Right cardiac atrium (tissue), 5 donors: ENCODE measurements around the gene ADAMTSL3. TPM values are rescaled to one million over a fixed set of nuclear protein-coding genes. Genes with fewer than 3 reads are reported as not detected.

ENCODE experiments used
- ATAC-seq, 2 donors: fragments of 200-7000 bp; cut with Tn5 transposase; one replicate each; pipeline versions ENCODE4 v1.8.0 to v1.9.1; 2020; ENCODE audit warnings: moderate library complexity in 2 of 2, mild to moderate bottlenecking in 1 of 2
- DNase-seq, 3 donors: peaks; one replicate each; pipeline ENCODE4 v3.0.0-alpha.2; 2020
- H3K27ac ChIP-seq: one replicate; pipeline ENCODE4 v1.5.1; 2013; ENCODE audit warnings: mild to moderate bottlenecking, low read length, control low read depth, moderate library complexity
- H3K27me3 ChIP-seq: one replicate; pipeline ENCODE4 v1.6.1; 2013; ENCODE audit not compliant: control insufficient read depth, insufficient read depth
- H3K4me1 ChIP-seq: one replicate; pipeline ENCODE4 v1.6.1; 2013; ENCODE audit warnings: low read length; ENCODE audit not compliant: control insufficient read depth, insufficient read depth
- H3K4me3 ChIP-seq: one replicate; pipeline ENCODE4 v1.5.1; 2013; ENCODE audit warnings: low read length, control low read depth
- H3K9me3 ChIP-seq: one replicate; pipeline ENCODE4 v1.6.1; 2013; ENCODE audit warnings: low read length; ENCODE audit not compliant: control insufficient read depth
- WGBS: extraction: QIAGEN DNeasy Blood & Tissue Kit; methylation state at CpG from one replicate; pipeline ENCODE4 v1.1.7; 2013; 5-methylcytosine and 5-hydroxymethylcytosine counted together
- intact Hi-C, 4 donors: fragments of 100-400 bp; cut with DNase I; formaldehyde crosslinking; loops; one replicate each; pipeline versions ENCODE4 v1.11.0 to v1.14.0; 2022 to 2023
- polyA plus RNA-seq: library from polyadenylated mRNA; stranded (reverse); fragments of 200-250 nt; gene quantifications from one replicate; pipeline ENCODE4 v1.2.3, GENCODE V29; 2013
- total RNA-seq, 4 donors: library from RNA; stranded (reverse); fragmentation: NEBNext Ultra II Directional; extraction: Animal tissue kit (Norgen Biotek cat#: 25700); gene quantifications; one replicate each; pipeline ENCODE4 v1.2.1, GENCODE V29; 2021
- donor health status: healthy with polysubstance abuse.
- donor health status: DM: no; HTN: yes; CAD: no.
- donor health status: DM: no; HTN: no; CAD: no.
- donor health status: DM: no; HTN: yes; CAD: no; lungs with severe emphysema.
- donor health status: DM: yes; HTN: yes; CAD: no.

The ADAMTSL3 gene
- total and polyA plus RNA-seq, 5 donors, result 4.7 to 50.2 (median 46.9) TPM

GRCh38 chr15:83904107-83905040 lies 250.5 kb downstream of the ADAMTSL3 start:
- intact Hi-C loops, result no loop called here
- H3K27me3 ChIP-seq, result no peaks in the 10 kb centered on the region
- peak; percentile 43 to 64 for ATAC-seq
- 44% methylated on average over 11 of the region's 11 CpGs for WGBS
- peak overlapping the region; percentile 8 for H3K27ac ChIP-seq
- H3K9me3 ChIP-seq, result no peaks in the 10 kb centered on the region
- H3K4me3 ChIP-seq, result no peak overlapping the region
- no peak for DNase-seq
- peaks cover 2% of the 10 kb centered on the region for H3K4me1 ChIP-seq

GRCh38 chr15:83905556-83906273 lies 251.8 kb downstream of the ADAMTSL3 start:
- Histone ChIP-seq H3K9me3 (no peaks in the 10 kb centered on the region), H3K4me1 (peaks cover 2% of the 10 kb centered on the region), H3K27ac (no peak overlapping the region), H3K4me3 (no peak overlapping the region), H3K27me3 (no peaks in the 10 kb centered on the region)
- ATAC-seq (no peak), DNase-seq (no peak)
- 71% methylated on average over 5 of the region's 5 CpGs for WGBS
- intact Hi-C loops, result no loop called here

GRCh38 chr15:83911345-83911744 lies 257.4 kb downstream of the ADAMTSL3 start:
- no peak for DNase-seq
- H3K27ac ChIP-seq, result no peak overlapping the region
- ATAC-seq, result no peak
- intact Hi-C loops, result no loop called here
- no peaks in the 10 kb centered on the region for H3K9me3 ChIP-seq
- no peaks in the 10 kb centered on the region for H3K4me1 ChIP-seq
- H3K27me3 ChIP-seq, result no peaks in the 10 kb centered on the region
- no peak overlapping the region for H3K4me3 ChIP-seq
- 71% methylated on average over 3 of the region's 3 CpGs for WGBS

GRCh38 chr15:83912343-83912742 lies 258.4 kb downstream of the ADAMTSL3 start:
- no peak for DNase-seq
- no peaks in the 10 kb centered on the region for H3K4me1 ChIP-seq
- WGBS, result 75% methylated on average over 2 of the region's 2 CpGs
- no peaks in the 10 kb centered on the region for H3K9me3 ChIP-seq
- intact Hi-C loops, result no loop called here
- no peak overlapping the region for H3K4me3 ChIP-seq
- no peak for ATAC-seq
- H3K27ac ChIP-seq, result no peak overlapping the region
- no peaks in the 10 kb centered on the region for H3K27me3 ChIP-seq

- no peak overlapping the region for H3K4me3 ChIP-seq
- H3K4me1 ChIP-seq, result no peaks in the 10 kb centered on the region
- no peaks in the 10 kb centered on the region for H3K27me3 ChIP-seq
- DNase-seq (no peak), ATAC-seq (no peak)
- H3K27ac ChIP-seq, result no peak overlapping the region
- WGBS, result 92% methylated on average over 14 of the region's 14 CpGs
- H3K9me3 ChIP-seq, result no peaks in the 10 kb centered on the region
- intact Hi-C loops, result no loop called here
Measured at GRCh38 chr15:83913034-83913632, 259.2 kb downstream of the ADAMTSL3 start.

GRCh38 chr15:83914906-83915305 lies 261.0 kb downstream of the ADAMTSL3 start:
- ATAC-seq, result no peak
- H3K27me3 ChIP-seq, result no peaks in the 10 kb centered on the region
- DNase-seq, result no peak
- peaks cover 2% of the 10 kb centered on the region for H3K4me1 ChIP-seq
- H3K27ac ChIP-seq, result no peak overlapping the region
- no peaks in the 10 kb centered on the region for H3K9me3 ChIP-seq
- intact Hi-C loops, result no loop called here
- no peak overlapping the region for H3K4me3 ChIP-seq
- WGBS, result 89% methylated on average over 1 of the region's 1 CpG

GRCh38 chr15:83917432-83917831 lies 263.5 kb downstream of the ADAMTSL3 start:
- ATAC-seq, result no peak
- Histone ChIP-seq H3K4me3 (no peak overlapping the region), H3K4me1 (peaks cover 2% of the 10 kb centered on the region), H3K9me3 (no peaks in the 10 kb centered on the region), H3K27me3 (no peaks in the 10 kb centered on the region), H3K27ac (no peak overlapping the region)
- 43% methylated on average over 1 of the region's 1 CpG for WGBS
- no peak for DNase-seq
- intact Hi-C loops, result no loop called here

GRCh38 chr15:83918011-83918410 lies 264.1 kb downstream of the ADAMTSL3 start:
- ATAC-seq (no peak), DNase-seq (no peak)
- no peaks in the 10 kb centered on the region for H3K9me3 ChIP-seq
- no peak overlapping the region for H3K27ac ChIP-seq
- peaks cover 2% of the 10 kb centered on the region for H3K4me1 ChIP-seq
- no peaks in the 10 kb centered on the region for H3K27me3 ChIP-seq
- no peak overlapping the region for H3K4me3 ChIP-seq
- intact Hi-C loops, result no loop called here

- no peaks in the 10 kb centered on the region for H3K9me3 ChIP-seq
- ATAC-seq (no peak), DNase-seq (no peak)
- H3K4me3 ChIP-seq, result no peak overlapping the region
- H3K27me3 ChIP-seq, result no peaks in the 10 kb centered on the region
- H3K4me1 ChIP-seq, result peaks cover 2% of the 10 kb centered on the region
- intact Hi-C loops, result no loop called here
- WGBS, result 79% methylated on average over 5 of the region's 5 CpGs
- no peak overlapping the region for H3K27ac ChIP-seq
Measured at GRCh38 chr15:83919319-83919830, 265.5 kb downstream of the ADAMTSL3 start.

- H3K4me1 ChIP-seq, result peaks cover 2% of the 10 kb centered on the region
Measured at GRCh38 chr15:83919978-83920510, 266.1 kb downstream of the ADAMTSL3 start.

More at GRCh38 chr15:83919978-83920510, 266.1 kb downstream of the ADAMTSL3 start:
- intact Hi-C loops, result no loop called here
- DNase-seq (no peak), ATAC-seq (peak in 1 of 2 donors; percentile 57)
- H3K27me3 ChIP-seq, result no peaks in the 10 kb centered on the region
- H3K9me3 ChIP-seq, result no peaks in the 10 kb centered on the region
- H3K4me3 ChIP-seq, result no peak overlapping the region
- WGBS, result 71% methylated on average over 5 of the region's 5 CpGs
- H3K27ac ChIP-seq, result no peak overlapping the region
